K562 (cell line): ENCODE data around the gene FILIP1L. TPM values are rescaled to one million over a fixed set of nuclear protein-coding genes. Genes with fewer than 3 reads are reported as not detected.
A peak's percentile ranks its signal among the peaks of the same experiment; 100 is the strongest.

Experiments used
- ARID1B ChIP-seq: fragments of 450-650 bp; IDR thresholded peaks from 2 replicates; pipeline ENCODE4 v1.6.1; 2016; ENCODE audit warnings: antibody characterized with exemption, mild to moderate bottlenecking, inconsistent platforms
- CREM ChIP-seq: IDR thresholded peaks from 2 replicates; pipeline ENCODE4 v1.6.1; 2014; ENCODE audit warnings: antibody characterized with exemption, low read depth
- EHMT2 ChIP-seq: fragments of 450-650 bp; IDR thresholded peaks from 2 replicates; pipeline ENCODE4 v1.6.1; 2018; ENCODE audit warnings: antibody characterized with exemption
- KAT2B ChIP-seq: IDR thresholded peaks from one replicate; pipeline ENCODE4 v1.6.1; 2012; ENCODE audit warnings: low read depth, mild to moderate bottlenecking, control low read depth, inconsistent platforms, low read length, moderate library complexity
- NR3C1 ChIP-seq: sonication (generic); formaldehyde crosslinking; IDR thresholded peaks from 2 replicates; pipeline ENCODE4 v1.8.1; 2022; ENCODE audit warnings: missing genetic modification reagents
- TEAD1 ChIP-seq, 2 experiments: fragments of 450-650 bp in 1 of 2; sonication (generic) in 1 of 2; formaldehyde crosslinking; IDR thresholded peaks; 2 replicates each; pipeline versions ENCODE4 v1.4.0 to v1.8.0; 2020 to 2022; ENCODE audit warnings: mild to moderate bottlenecking in 2 of 2, missing genetic modification reagents in 1 of 2
- TRIM28 ChIP-seq: fragments of 450-650 bp; IDR thresholded peaks from 2 replicates; pipeline ENCODE4 v1.6.1; 2017
- ZBED1 ChIP-seq: IDR thresholded peaks from 2 replicates; pipeline ENCODE4 v1.6.1; 2014
- ZNF212 ChIP-seq: fragments of 450-650 bp; formaldehyde crosslinking; IDR thresholded peaks from 2 replicates; pipeline ENCODE4 v1.4.0; 2020; ENCODE audit warnings: mild to moderate bottlenecking
- ZNF778 ChIP-seq: fragments of 450-650 bp; formaldehyde crosslinking; IDR thresholded peaks from 2 replicates; pipeline ENCODE4 v1.4.0; 2020; ENCODE audit warnings: mild to moderate bottlenecking, moderate library complexity
- polyA plus RNA-seq, 8 experiments: library from polyadenylated mRNA; depleted of rRNA in 4 of 8; stranded (reverse) in 5 of 8; unstranded in 3 of 8; fragments of >200 nt; fragmentation: Nextera tagmentation in 2 of 8; fragmentation: Illumina TruSeq in 1 of 8; extraction: Ambion mirVana in 2 of 8; extraction: Trizol in 1 of 8; gene quantifications; 2 replicates each; pipeline versions ENCODE4 v1.2.1 to v1.2.3, GENCODE V29; 2011 to 2014; ENCODE audit warnings: inconsistent platforms in 1 of 8, missing spikeins in 1 of 8
- total RNA-seq, 7 experiments: library from RNA; depleted of rRNA in 6 of 7; stranded (reverse); fragments of >200 nt in 6 of 7; fragmentation: Illumina TruSeq in 2 of 7; extraction: Trizol in 2 of 7; gene quantifications; 2 replicates each; pipeline versions ENCODE4 v1.2.1 to v1.2.3, GENCODE V29; 2011 to 2021; ENCODE audit warnings: low replicate concordance in 1 of 7
- TF ChIP-seq, protein P1 (sequence below): fragments of 450-650 bp; IDR thresholded peaks from 2 replicates; pipeline ENCODE4 v1.6.1; 2016; ENCODE audit warnings: mild to moderate bottlenecking, moderate library complexity
- TF ChIP-seq, protein P2 (sequence below): sonication (generic); formaldehyde crosslinking; IDR thresholded peaks from 2 replicates; pipeline ENCODE4 v1.9.0; 2022; ENCODE audit warnings: mild to moderate bottlenecking, missing genetic modification reagents
- TF ChIP-seq, protein P3 (sequence below), 2 experiments: IDR thresholded peaks in 1 of 2; conservative IDR thresholded peaks in 1 of 2; 2 replicates each; pipeline ENCODE4 v1.6.1; 2016; ENCODE audit warnings: low read depth in 2 of 2, mild to moderate bottlenecking in 1 of 2, missing compliant biosample characterization in 1 of 2, missing genetic modification characterization in 1 of 2, moderate library complexity in 1 of 2

Gene FILIP1L
- total and polyA plus RNA-seq, 9 of the 15 experiments (the other 6 are each of a cell fraction or from before 2014, with no cell fraction given) = 0.50 to 2.1 (median 1.1) TPM

DNA sequence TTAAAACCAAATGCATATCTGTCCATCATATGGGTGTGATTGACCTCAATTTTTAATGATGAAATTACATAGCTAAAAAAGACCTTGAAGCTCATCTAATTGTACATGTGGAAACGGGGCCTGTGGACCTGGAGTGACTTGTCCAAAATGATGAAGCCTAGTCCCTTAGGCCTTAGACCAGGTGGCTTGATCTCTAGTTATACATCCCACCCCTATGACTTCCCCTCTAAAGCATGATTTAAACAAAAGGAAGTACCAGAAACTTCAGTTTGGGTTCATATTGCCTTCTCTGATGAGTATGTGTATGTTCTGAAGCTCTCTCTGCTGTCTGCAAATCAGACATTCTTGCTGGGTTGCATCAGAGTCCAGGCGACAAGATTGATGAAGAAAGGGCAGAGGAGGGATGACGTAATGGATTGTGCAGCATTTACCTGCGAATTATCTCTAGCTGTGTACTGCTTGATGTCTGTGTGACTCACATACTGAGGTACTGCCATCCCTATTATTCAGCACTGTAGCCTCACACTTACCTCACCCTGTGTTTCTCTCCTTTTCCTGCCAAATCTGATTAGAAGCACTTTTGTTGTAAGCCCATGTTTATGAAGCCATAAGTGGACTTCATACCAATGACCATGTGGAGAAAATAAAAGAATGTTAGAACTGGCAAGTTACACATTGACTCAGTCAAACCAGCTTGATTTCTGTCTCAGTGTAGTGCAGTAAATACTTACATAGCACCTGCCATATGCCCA, 111.5 kb downstream of the FILIP1L start (continued):
- TF ChIP-seq, protein P1, sequence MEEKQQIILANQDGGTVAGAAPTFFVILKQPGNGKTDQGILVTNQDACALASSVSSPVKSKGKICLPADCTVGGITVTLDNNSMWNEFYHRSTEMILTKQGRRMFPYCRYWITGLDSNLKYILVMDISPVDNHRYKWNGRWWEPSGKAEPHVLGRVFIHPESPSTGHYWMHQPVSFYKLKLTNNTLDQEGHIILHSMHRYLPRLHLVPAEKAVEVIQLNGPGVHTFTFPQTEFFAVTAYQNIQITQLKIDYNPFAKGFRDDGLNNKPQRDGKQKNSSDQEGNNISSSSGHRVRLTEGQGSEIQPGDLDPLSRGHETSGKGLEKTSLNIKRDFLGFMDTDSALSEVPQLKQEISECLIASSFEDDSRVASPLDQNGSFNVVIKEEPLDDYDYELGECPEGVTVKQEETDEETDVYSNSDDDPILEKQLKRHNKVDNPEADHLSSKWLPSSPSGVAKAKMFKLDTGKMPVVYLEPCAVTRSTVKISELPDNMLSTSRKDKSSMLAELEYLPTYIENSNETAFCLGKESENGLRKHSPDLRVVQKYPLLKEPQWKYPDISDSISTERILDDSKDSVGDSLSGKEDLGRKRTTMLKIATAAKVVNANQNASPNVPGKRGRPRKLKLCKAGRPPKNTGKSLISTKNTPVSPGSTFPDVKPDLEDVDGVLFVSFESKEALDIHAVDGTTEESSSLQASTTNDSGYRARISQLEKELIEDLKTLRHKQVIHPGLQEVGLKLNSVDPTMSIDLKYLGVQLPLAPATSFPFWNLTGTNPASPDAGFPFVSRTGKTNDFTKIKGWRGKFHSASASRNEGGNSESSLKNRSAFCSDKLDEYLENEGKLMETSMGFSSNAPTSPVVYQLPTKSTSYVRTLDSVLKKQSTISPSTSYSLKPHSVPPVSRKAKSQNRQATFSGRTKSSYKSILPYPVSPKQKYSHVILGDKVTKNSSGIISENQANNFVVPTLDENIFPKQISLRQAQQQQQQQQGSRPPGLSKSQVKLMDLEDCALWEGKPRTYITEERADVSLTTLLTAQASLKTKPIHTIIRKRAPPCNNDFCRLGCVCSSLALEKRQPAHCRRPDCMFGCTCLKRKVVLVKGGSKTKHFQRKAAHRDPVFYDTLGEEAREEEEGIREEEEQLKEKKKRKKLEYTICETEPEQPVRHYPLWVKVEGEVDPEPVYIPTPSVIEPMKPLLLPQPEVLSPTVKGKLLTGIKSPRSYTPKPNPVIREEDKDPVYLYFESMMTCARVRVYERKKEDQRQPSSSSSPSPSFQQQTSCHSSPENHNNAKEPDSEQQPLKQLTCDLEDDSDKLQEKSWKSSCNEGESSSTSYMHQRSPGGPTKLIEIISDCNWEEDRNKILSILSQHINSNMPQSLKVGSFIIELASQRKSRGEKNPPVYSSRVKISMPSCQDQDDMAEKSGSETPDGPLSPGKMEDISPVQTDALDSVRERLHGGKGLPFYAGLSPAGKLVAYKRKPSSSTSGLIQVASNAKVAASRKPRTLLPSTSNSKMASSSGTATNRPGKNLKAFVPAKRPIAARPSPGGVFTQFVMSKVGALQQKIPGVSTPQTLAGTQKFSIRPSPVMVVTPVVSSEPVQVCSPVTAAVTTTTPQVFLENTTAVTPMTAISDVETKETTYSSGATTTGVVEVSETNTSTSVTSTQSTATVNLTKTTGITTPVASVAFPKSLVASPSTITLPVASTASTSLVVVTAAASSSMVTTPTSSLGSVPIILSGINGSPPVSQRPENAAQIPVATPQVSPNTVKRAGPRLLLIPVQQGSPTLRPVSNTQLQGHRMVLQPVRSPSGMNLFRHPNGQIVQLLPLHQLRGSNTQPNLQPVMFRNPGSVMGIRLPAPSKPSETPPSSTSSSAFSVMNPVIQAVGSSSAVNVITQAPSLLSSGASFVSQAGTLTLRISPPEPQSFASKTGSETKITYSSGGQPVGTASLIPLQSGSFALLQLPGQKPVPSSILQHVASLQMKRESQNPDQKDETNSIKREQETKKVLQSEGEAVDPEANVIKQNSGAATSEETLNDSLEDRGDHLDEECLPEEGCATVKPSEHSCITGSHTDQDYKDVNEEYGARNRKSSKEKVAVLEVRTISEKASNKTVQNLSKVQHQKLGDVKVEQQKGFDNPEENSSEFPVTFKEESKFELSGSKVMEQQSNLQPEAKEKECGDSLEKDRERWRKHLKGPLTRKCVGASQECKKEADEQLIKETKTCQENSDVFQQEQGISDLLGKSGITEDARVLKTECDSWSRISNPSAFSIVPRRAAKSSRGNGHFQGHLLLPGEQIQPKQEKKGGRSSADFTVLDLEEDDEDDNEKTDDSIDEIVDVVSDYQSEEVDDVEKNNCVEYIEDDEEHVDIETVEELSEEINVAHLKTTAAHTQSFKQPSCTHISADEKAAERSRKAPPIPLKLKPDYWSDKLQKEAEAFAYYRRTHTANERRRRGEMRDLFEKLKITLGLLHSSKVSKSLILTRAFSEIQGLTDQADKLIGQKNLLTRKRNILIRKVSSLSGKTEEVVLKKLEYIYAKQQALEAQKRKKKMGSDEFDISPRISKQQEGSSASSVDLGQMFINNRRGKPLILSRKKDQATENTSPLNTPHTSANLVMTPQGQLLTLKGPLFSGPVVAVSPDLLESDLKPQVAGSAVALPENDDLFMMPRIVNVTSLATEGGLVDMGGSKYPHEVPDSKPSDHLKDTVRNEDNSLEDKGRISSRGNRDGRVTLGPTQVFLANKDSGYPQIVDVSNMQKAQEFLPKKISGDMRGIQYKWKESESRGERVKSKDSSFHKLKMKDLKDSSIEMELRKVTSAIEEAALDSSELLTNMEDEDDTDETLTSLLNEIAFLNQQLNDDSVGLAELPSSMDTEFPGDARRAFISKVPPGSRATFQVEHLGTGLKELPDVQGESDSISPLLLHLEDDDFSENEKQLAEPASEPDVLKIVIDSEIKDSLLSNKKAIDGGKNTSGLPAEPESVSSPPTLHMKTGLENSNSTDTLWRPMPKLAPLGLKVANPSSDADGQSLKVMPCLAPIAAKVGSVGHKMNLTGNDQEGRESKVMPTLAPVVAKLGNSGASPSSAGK = no peak
- TF ChIP-seq ZBED1 (no peak), ARID1B (peak; percentile 62; the same call in 1 of the 2 replicates), NR3C1 (CRISPR knock-in tag) (no peak), ZNF778 (CRISPR knock-in tag) (no peak), TEAD1 (CRISPR knock-in tag; IDR thresholded peaks at IDR 0.05) (peak in 1 of 2 experiments; percentile 37; a peak in 1 of 4 replicates), KAT2B (no peak), EHMT2 (no peak), TRIM28 (no peak), CREM (peak; percentile 76), ZNF212 (no peak)
- TF ChIP-seq, protein P2, sequence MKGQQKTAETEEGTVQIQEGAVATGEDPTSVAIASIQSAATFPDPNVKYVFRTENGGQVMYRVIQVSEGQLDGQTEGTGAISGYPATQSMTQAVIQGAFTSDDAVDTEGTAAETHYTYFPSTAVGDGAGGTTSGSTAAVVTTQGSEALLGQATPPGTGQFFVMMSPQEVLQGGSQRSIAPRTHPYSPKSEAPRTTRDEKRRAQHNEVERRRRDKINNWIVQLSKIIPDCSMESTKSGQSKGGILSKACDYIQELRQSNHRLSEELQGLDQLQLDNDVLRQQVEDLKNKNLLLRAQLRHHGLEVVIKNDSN (CRISPR knock-in tag) = no peak
- TF ChIP-seq, protein P3, sequence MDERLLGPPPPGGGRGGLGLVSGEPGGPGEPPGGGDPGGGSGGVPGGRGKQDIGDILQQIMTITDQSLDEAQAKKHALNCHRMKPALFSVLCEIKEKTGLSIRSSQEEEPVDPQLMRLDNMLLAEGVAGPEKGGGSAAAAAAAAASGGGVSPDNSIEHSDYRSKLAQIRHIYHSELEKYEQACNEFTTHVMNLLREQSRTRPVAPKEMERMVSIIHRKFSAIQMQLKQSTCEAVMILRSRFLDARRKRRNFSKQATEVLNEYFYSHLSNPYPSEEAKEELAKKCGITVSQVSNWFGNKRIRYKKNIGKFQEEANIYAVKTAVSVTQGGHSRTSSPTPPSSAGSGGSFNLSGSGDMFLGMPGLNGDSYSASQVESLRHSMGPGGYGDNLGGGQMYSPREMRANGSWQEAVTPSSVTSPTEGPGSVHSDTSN (CRISPR knock-in tag; IDR thresholded peaks at IDR 0.05; ENCODE audit: low read depth) = peak; percentile 46
- TF ChIP-seq, protein P3 (tag; conservative IDR thresholded peaks at IDR 0.05; ENCODE audit: low read depth) = peak; percentile 92
